OCI-M2 (cell line): Measurements from ENCODE around the gene RERE.

ENCODE experiments used
- DNase-seq: peaks from one replicate; lab custom pipeline; 2025; ENCODE audit not compliant: unreplicated experiment; lab: John Stamatoyannopoulos, UW

RERE gene

DNA sequence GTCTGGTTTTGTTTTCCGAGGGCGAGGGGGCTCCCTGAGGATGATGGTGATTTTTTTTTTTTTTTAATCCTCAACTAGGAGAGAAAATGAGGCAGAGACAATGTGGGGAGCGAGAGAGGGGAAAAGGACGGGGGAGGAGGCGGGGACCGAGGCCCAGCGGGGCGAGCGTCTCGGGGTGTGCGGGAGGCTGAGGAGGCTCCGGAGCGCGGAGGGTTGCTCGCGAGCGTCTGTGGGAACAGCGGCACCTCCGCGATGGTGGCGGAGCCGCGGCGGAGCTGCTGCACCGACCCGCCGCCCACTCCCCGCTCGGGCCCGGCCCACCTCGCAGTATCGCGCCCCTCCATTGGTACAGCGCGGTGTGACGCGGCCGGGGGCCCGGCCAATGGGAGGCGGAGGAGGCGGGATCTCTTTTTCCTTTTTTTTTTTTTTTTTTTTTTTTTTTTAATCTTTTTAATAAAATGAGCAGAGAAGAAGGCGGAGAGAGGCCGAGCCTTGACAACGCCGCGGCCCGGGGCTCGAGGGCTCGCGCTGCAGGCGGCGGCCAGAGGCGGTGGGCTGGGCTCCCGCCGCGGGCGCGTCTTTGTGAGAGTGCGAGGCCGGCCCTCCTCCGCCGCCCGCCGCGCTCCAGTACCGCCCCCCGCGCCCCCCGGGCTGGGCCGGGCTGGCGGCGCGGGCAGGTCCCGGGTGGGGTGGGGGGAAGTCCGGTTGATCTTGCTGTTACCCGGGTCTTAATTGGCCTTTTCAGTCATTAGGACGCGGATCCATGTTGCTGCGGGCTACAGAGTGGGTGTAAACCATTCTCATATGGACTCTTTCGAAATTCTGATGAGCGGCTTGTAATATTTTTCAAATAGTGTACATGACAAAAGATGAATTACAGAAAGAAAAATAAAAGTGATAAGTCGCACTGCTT, at the start of gene RERE:
RERE (minus strand) TSS at position 229 of the 913 bp plus-strand sequence.
- DNase-seq: peak; percentile 28

- DNase-seq: no peak
Observed at GRCh38 chr1:8866792-8867415, 49.5 kb upstream of the RERE start.

DNA sequence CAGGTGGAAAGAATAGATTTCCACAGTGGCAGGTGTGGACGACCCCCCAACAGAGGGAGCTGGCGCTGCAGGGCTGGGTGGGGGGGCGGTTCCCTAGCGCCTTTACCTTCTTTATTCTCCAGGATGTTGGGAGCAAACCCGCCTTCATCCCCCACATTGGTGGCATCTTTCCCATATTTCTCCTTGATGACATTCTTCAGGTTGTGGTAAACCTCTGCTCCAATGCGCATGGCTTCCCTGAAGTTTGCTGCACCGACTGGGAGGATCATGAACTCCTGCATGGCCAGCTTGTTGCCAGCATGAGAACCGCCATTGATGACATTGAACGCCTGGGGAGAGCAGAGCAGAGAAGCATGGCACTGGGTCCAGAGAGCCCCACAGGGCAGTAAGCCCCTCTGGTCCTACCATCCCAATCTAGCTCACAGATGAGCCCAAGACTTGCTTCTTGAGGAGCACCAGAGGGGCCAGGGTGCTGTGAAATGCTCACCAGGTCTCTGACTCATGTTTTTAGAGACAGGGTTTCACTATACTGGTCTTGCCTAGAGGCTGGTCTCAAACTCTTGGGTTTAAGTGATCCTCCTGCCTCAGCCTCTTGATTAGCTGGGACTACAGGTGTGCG, 48.8 kb upstream of the RERE start:
- DNase-seq: no peak

- DNase-seq: no peak
Observed at GRCh38 chr1:8864713-8865344, 47.4 kb upstream of the RERE start.

GRCh38 chr1:8863794-8864233, 46.4 kb upstream of the RERE start:
- DNase-seq: no peak

GRCh38 chr1:8863138-8863537, 45.7 kb upstream of the RERE start:
- no peak for DNase-seq

DNA sequence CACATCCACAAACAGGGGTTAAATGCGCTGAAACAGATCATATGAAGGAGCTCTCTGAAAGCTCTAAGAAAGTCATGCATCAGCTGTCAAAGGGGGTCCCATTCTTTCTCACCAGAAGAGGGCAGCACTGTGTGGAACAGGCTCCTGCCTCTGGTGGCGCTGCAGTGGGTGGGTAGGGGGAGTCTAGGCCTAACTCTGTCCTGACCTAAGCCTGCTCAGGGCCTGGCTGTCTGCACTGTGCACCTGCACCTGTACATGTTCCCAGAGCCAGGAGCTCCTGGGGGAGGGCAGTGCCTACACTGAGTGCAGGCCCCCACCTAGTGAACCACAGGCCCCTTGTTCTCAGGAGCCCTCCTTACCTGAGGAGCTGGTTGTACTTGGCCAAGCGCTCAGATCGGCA, 45.1 kb upstream of the RERE start:
- DNase-seq: no peak

- no peak for DNase-seq
Observed at GRCh38 chr1:8860738-8861516, 43.5 kb upstream of the RERE start.

- no peak for DNase-seq
Observed at GRCh38 chr1:8858888-8859706, 41.7 kb upstream of the RERE start.

- peak; percentile 80 for DNase-seq
Observed at GRCh38 chr1:8858112-8858668, 40.8 kb upstream of the RERE start.

DNA sequence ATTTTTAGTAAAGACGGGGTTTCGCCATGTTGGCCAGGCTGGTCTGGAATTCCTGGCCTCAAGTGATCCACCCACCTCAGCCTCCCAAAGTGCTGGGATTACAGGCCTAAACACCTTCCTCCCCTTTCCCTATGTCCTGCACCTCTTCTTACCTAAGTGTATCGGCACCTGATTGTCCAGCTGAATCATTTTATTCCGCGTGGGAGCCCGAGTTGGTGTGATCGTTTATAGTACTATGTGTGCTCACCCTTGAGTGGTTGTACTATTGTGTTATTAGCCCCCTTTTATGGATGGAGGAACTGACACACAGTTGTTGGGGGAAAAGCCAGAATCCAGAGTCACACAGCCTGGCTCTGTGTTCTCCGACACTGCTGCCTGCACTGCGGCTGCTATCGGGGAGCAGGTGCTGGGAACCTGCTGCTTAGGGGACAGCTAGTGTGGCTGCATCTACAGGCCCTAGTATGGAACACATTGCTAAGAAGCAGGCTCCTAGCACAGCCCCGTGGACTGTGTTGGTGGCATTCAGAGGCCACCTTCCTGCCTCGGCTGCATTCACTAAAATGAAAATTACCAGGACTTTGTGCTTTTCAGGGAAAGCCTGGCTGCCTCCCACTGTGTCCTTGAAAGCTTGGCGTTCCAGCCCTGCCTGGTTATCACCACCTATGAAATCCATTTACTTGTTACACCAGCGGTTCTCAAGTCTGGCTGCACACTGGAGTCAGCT, 39.4 kb upstream of the RERE start:
- no peak for DNase-seq

- no peak for DNase-seq
Observed at GRCh38 chr1:8854240-8854639, 36.8 kb upstream of the RERE start.

DNA sequence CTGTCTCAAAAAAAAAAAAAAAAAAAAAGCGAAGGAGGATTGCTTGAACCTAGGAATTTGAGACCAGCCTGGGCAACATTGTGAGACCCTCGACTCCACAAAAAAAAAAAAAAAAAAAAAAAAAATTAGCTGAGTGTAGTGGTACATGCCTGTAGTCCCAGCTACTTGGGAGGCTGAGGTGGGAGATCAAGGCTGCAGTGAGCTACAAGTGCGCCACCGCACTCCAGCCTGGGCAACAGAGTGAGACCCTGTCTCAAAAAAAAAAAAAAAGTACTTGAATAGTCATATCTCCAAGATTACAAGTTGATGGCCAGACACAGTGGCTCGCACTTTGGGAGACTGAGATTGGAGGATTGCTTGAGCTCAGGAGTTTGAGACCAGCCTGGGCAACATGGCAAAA, 33.6 kb upstream of the RERE start:
- DNase-seq: no peak

GRCh38 chr1:8848663-8849386, 31.4 kb upstream of the RERE start:
- no peak for DNase-seq

DNA sequence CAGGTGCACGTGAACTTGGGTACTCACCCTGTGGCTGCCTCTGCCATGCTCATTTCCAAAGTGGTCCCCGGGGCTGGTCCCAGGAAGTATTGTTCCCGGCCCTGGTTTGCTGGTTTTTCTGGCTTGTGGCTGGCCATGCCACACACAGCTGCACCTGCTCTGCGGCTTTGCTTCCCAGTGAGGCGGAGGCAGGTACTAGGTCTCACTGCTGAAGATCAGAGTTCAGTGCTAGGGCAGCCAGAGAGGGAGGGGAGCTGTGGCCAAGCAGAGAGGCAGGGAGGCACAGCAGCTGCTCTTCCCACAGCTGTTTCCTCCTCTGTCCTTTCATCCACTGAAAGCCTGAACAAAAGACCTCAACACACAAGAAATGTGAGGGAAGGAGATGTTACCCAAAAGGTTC, 30.6 kb upstream of the RERE start:
- no peak for DNase-seq

GRCh38 chr1:8846263-8846662, 28.8 kb upstream of the RERE start:
- DNase-seq: no peak

DNA sequence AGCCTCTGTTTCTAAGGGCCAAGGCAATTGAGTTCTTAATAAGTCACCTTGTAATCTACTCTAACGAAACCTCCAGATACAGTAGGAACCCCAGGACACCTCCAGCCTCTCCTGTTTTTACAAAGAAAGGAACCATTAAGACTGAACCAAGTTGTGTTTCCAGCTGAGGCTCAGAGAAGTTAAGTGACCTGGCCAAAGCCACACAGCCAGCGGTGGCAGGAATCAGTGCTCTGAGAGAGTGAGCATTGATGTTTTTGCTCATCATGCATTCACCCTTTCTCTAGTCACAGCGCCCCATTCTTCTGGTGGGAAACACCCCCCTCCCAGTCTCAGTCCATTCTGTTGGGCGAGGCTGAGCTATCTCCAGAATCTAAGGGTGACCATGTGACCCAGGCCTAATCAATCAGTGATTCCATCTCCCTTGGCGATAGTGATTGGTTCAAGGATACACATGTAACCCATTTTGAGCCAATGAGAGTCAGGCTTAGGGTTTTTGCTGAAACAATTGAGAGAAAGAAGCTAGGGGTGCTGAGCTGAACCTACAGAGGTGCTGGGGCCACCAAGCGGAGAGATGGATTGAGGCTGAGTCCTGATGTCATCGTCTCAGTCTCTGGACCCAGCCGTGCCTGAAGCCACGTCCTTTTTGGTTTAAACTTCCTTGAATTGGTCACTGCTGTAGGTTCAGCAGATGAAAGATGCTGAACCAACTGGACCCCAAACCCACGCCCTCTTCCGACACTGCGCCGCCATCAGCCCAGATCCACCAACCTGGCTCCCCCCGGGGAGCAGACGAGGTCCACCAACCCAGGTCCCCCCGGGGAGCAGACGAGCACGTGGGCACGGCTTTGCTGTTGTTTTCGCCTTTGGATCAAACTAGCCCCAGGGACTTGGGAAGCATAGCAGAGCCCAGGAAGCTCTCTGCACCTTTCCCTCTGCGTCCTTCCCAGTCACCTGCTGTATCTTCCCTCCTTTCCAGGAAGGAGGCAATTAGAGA, 28.0 kb upstream of the RERE start:
- no peak for DNase-seq
